RWPE2 (cell line): ENCODE data around the gene KNDC1.

Experiments
- ATAC-seq: fragments of 200-7000 bp; cut with Tn5 transposase; 3 replicates; pipeline ENCODE4 v1.9.1; 2021; ENCODE audit warnings: low read depth
- DNase-seq: peaks from one replicate; pipeline ENCODE4 v3.0.0-alpha.2; 2020; ENCODE audit warnings: low spot score
- H3K27ac ChIP-seq: fragments of 450-650 bp; 2 replicates; pipeline ENCODE4 v1.5.1; 2017; ENCODE audit warnings: mild to moderate bottlenecking; ENCODE audit not compliant: poor library complexity, severe bottlenecking
- H3K27me3 ChIP-seq: fragments of 250-450 bp; sonication (Bioruptor Pico); 2 replicates; pipeline ENCODE4 v1.5.1; 2021; ENCODE audit warnings: mild to moderate bottlenecking, moderate library complexity; ENCODE audit not compliant: insufficient read depth, poor library complexity, severe bottlenecking
- H3K36me3 ChIP-seq: fragments of 250-450 bp; sonication (Bioruptor Pico); 2 replicates; pipeline ENCODE4 v1.5.1; 2020; ENCODE audit warnings: low read depth, mild to moderate bottlenecking, moderate library complexity
- H3K4me1 ChIP-seq: fragments of 250-450 bp; sonication (Bioruptor Pico); 2 replicates; pipeline ENCODE4 v1.5.1; 2021; ENCODE audit warnings: mild to moderate bottlenecking, moderate library complexity; ENCODE audit not compliant: insufficient read depth, poor library complexity, severe bottlenecking
- H3K4me3 ChIP-seq: fragments of 250-450 bp; sonication (Bioruptor Pico); 2 replicates; pipeline ENCODE4 v1.5.1; 2021; ENCODE audit warnings: mild to moderate bottlenecking, moderate library complexity; ENCODE audit not compliant: severe bottlenecking
- H3K9me3 ChIP-seq: fragments of 250-450 bp; sonication (Bioruptor Pico); 2 replicates; pipeline ENCODE4 v1.5.1; 2021; ENCODE audit warnings: mild to moderate bottlenecking, moderate library complexity; ENCODE audit not compliant: severe bottlenecking
- TF ChIP-seq, protein P1 (sequence below): fragments of 450-650 bp; IDR thresholded peaks from one replicate; pipeline ENCODE4 v1.5.1; 2017; ENCODE audit warnings: mild to moderate bottlenecking, moderate library complexity; ENCODE audit not compliant: poor library complexity, severe bottlenecking

KNDC1 gene

DNA sequence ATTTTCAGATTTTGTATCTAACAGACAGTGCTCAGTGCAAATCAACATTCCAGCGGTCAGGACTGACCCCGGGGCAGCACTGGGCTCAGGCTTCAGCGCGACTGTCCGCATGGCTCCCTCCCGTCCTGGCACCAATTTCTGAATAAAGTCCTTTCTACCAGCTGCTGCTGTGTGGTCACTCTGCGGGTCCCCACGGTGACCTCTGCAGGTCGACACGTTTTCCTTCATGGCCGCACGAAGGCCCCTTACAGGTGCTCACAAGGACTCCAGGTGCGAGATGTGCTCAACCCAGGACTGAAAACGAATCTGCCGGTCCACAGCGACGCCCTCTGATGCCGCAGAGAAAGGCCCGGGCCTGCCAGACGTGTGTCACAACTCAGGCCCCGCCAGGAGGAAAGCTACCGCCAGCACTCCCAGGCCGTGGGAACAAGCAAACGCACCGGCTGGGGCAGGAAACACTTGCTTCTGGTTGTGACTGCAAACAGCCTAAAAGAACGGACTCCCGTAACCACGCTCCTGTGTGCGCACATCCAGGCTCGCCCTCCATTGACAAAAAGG, 66.3 kb downstream of the KNDC1 start:
- Histone ChIP-seq H3K9me3 (no peaks in the 10 kb centered on the region), H3K36me3 (no peaks in the 10 kb centered on the region), H3K4me3 (no peak overlapping the region), H3K4me1 (no peaks in the 10 kb centered on the region), H3K27me3 (peaks cover 28% of the 10 kb centered on the region), H3K27ac (no peak overlapping the region)
- ATAC-seq (peak; percentile 44; the same call in 1 of the 3 replicates), DNase-seq (no peak)
- TF ChIP-seq, protein P1, sequence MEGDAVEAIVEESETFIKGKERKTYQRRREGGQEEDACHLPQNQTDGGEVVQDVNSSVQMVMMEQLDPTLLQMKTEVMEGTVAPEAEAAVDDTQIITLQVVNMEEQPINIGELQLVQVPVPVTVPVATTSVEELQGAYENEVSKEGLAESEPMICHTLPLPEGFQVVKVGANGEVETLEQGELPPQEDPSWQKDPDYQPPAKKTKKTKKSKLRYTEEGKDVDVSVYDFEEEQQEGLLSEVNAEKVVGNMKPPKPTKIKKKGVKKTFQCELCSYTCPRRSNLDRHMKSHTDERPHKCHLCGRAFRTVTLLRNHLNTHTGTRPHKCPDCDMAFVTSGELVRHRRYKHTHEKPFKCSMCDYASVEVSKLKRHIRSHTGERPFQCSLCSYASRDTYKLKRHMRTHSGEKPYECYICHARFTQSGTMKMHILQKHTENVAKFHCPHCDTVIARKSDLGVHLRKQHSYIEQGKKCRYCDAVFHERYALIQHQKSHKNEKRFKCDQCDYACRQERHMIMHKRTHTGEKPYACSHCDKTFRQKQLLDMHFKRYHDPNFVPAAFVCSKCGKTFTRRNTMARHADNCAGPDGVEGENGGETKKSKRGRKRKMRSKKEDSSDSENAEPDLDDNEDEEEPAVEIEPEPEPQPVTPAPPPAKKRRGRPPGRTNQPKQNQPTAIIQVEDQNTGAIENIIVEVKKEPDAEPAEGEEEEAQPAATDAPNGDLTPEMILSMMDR: no peak

GRCh38 chr10:133227256-133227655, 67.2 kb downstream of the KNDC1 start:
- Histone ChIP-seq H3K4me3 (no peak overlapping the region), H3K36me3 (no peaks in the 10 kb centered on the region), H3K4me1 (no peaks in the 10 kb centered on the region), H3K27ac (no peak overlapping the region), H3K27me3 (peaks cover 37% of the 10 kb centered on the region), H3K9me3 (no peaks in the 10 kb centered on the region)
- DNase-seq (no peak), ATAC-seq (no peak)
- TF ChIP-seq, protein P1: no peak

- DNase-seq (no peak), ATAC-seq (no peak)
- Histone ChIP-seq H3K4me1 (no peaks in the 10 kb centered on the region), H3K36me3 (no peaks in the 10 kb centered on the region), H3K9me3 (no peaks in the 10 kb centered on the region), H3K27ac (no peak overlapping the region), H3K4me3 (no peak overlapping the region), H3K27me3 (peaks cover 56% of the 10 kb centered on the region)
- TF ChIP-seq, protein P1: no peak
Measured at GRCh38 chr10:133229265-133230043, 69.4 kb downstream of the KNDC1 start.

GRCh38 chr10:133230044-133230361, 70.0 kb downstream of the KNDC1 start, which contains the start of gene UTF1:
Gene UTF1, plus strand, starts transcription at chr10:133230217. Its CDS starts 72 bp downstream, at chr10:133230289.
- Histone ChIP-seq H3K27ac (no peak within 1 kb of the TSS), H3K4me1 (no peaks in the 10 kb centered on the region), H3K4me3 (no peak within 1 kb of the TSS), H3K27me3 (peaks cover 57% of the 10 kb centered on the region), H3K9me3 (no peaks in the 10 kb centered on the region), H3K36me3 (no peaks in the 10 kb centered on the region)
- no peak for DNase-seq
- no peak for ATAC-seq
- TF ChIP-seq, protein P1: no peak
